NCI-H345 treated with DMSO at 0.1 percent for 48 hours (cell line): ENCODE results near the gene NXPH3.
"Not testable (repeated sequence)": the region's sequence is repeated elsewhere in the genome, so short reads cannot be mapped to it uniquely, and the experiment has no call there.

Experiments used
- DNase-seq: peaks from one replicate; lab custom pipeline; 2025; ENCODE audit not compliant: unreplicated experiment; lab: John Stamatoyannopoulos, UW

NXPH3 gene

DNA sequence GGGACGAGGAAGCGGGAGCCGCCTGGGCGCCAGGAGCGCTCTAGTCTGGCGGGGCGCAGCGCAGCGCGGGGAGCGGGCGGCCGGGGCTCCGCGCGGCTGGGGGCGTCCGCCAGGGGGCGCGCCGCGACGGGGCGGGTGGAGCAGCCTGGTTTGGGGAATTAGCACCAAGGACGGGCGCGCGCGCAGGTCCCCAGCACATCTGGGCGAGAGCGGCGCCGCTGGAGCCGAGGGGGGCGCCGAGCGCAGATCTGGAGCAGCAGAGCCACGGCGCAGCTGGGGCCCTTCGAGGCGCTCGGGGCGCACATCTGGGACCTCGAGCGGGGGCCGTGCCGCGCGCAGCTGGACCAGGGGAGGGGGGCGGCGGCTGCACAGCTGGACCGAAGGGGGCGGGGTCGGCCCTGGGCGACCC, at the start of gene NXPH3:
Gene NXPH3, plus strand, starts transcription at position 193 of the 409 bp plus-strand sequence. CDS start 349 bp downstream, outside the sequence.
- peak; percentile 16 for DNase-seq

- no peak for DNase-seq
Measured at GRCh38 chr17:49527927-49528651, 47.6 kb upstream of the NXPH3 start.

- no peak for DNase-seq
Measured at GRCh38 chr17:49528966-49529365, 46.7 kb upstream of the NXPH3 start.

GRCh38 chr17:49530118-49530517, 45.6 kb upstream of the NXPH3 start:
- no peak for DNase-seq

GRCh38 chr17:49543860-49544259, 31.8 kb upstream of the NXPH3 start:
- DNase-seq = no peak

DNA sequence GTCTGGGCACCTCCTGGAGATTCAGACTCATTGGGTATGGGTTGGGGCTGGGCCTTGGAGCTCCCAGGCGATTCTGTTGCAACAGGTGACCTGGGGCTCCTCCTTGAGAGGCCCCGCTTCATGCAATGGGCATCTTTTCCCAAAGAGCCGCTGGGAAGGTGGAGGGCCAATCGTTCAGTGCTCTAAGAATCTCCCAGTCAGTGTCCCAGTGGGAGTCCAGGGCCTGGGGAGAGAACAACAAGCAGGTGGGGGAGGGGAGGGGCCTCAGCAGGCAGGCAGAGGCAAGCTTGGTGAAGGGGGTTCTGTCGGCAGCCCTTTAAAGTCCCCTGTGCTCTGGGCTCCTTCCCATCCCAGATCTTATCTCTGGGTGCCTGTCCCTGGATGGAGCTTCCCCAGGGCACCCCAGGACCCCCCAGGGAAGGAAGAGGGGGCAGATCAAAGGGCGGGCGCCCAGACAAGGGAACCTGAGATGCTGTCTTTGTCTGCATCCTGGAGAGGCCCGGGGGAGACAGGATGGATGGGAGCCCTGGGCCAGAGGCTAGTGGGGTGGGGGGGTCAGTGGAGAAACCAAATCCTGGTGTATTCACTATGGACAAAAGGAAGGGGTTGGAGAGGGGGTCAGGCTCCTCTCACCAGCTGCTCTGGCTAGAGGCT, 30.5 kb upstream of the NXPH3 start:
- DNase-seq = no peak

DNA sequence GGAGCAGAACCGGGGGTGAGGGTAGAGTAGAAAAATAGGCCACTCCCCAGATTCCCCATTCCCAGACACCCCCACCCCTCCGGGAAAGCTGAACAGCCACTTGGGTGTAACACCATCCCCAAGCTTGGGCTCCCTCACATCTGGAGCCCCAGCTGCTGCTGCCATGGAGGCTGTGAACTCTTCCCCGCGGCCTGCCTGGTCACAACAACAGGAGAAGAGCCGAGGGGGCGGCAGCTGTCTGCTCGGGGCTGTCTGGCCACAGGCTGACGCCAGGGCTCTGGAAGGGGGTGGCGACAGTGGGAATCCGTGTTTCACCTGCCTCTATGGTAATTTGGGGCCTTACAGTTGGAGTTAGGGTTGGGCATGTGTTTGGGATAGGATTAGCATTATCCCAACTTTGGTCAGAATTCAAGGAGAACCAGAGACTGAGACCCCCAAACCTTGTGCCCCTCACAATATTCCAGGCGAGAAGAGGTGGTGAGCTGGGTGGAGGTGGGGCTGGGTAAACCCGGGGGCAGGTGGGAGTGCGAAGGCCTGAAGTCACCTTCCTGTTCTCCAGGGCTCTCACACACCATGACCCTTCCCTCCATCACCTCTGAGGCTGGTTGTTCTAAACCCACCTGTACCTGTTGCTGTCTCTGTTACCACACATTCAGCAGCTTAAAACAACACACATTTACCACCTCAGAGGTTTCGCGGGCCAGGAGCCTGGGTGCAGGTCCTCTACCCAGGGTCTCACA, 29.7 kb upstream of the NXPH3 start:
- no peak for DNase-seq

- no peak for DNase-seq
Measured at GRCh38 chr17:49546546-49547535, 28.8 kb upstream of the NXPH3 start.

DNA sequence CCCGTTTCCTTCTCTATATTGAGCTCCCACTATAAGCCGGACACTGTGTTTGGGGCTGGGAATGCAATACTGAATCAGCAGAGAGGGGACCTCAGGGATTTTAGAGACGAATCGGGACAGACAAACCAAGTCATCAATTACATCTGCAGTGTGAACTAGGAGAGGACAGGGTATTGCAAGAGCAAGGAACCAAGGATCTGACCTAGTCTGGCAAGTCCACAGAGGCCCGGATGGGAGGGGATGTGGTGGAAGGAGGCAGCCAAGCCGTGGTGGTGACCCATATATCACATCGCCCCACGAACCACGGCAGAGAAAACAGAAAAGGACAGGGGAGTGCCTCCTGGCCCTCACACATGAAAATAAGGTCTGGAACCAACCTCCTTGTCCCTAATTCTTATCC, 28.1 kb upstream of the NXPH3 start:
- no peak for DNase-seq

- DNase-seq = no peak
Measured at GRCh38 chr17:49548051-49548505, 27.6 kb upstream of the NXPH3 start.

- no peak for DNase-seq
Measured at GRCh38 chr17:49548506-49549310, 27.0 kb upstream of the NXPH3 start.

- no peak for DNase-seq
Measured at GRCh38 chr17:49549311-49549605, 26.4 kb upstream of the NXPH3 start.

GRCh38 chr17:49549691-49550678, 25.7 kb upstream of the NXPH3 start:
- DNase-seq = no peak

DNA sequence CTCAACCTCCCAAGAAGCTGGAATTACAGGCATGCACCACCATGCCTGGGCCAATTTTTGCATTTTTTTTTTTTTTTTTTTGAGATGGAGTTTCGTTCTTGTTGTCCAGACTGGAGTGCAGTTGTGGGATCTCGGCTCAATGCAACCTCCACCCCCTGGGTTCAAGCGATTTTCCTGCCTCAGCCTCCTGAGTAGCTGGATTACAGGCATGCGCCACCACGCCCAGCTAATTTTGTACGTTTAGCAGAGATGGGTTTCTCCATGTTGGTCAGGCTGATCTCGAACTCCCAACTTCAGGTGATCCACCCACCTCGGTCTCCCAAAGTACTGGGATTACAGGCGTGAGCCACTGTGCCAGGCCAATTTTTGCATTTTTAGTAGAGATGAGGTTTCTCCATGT, 24.9 kb upstream of the NXPH3 start:
- DNase-seq = not testable (repeated sequence)

DNA sequence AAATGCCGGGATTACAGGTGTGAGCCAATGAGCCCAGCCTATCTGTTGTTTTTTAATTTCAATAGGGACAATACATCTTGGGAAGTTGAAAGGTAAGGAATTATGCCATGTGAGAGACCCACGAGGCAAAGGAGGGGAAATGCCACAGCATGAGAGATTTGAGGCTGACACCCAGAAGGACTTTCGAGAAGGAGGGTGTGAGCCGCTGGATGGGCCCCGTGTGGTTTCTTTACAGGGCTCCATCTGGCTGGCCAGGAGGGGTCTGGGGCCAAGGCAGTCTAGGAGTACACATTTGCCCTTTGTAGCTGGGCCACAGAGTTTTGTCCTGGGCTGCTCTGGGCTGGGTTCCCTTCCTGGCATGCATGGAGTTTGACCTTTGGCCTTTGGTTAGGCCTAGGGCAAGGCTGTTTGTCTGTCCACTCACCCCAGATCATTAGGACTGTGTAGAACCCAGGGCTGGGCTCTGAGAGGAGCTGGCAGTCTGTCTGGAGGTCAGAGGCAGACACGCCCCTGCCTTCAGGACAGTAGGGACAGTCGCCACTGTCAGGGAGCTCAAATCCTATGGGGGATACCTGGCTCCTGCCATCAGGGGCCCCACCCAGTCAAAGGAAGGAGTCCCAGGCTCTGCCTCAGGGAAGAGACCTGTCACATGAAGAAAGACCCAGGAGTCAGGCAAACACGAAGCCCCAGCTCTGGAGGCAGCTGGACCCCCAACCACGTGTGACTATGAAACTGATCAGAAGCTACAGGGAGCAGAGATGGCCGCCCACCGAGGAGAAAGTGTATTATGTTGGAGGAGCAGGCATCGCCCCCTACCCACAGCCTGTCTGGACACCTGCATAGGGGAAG, 24.2 kb upstream of the NXPH3 start:
- DNase-seq = no peak

GRCh38 chr17:49552070-49552751, 23.5 kb upstream of the NXPH3 start:
- no peak for DNase-seq

DNA sequence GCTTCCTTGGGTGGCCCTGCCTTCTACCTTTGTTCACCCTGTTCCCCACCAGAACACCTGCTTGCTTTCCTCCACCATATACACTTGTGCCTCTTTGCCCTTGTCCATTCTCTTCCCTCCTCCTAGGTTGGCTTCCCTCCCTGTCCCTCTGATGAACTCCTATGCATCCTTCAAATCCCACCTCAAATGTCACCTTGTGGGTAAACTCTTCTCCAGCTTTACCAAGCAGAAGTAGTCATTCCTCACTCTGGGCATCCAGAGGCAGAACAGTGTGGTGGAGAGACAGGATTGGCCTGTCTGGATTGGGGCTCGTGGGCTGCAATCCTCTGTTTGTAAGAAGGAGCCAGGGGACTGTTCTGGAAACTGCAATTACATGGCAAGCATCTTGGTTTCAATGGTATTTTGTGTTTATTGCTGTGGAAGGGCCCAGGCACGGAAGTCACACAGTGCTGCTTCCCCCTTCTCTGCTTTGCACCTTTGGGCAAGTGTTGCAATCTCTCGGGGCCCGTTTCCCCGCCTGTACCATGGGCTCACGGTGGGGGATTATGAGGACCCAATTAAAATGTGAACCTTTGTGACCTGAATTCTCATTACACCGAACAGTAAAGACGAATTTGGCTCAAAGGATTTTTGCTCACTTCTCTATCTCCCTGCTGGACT, 21.9 kb upstream of the NXPH3 start:
- no peak for DNase-seq
